ENCODE measurements around the gene CCDC24.

DNA sequence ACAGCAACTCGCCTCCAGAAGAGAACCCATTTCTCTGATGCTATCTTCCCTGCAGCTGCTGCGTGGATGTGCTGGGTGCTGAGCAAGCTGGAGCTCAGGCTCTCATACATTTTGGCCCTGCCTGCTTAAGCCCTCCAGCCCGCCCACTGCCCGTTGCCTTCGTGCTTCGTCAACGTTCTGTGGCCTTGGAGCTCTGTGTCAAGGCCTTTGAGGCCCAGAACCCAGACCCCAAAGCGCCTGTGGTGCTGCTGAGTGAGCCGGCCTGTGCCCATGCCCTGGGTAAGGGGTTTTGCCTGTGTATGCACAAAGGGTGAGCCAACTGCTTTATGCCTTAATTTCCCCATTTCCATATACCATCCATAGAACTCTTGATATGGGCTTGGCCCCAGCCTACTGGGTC lies 20.5 kb upstream of the CCDC24 start:
- no peak for TF ChIP-seq POLR2A (IDR thresholded peaks at IDR 0.05; ENCODE audit: low read depth, low read length)
- TF ChIP-seq, protein P1, sequence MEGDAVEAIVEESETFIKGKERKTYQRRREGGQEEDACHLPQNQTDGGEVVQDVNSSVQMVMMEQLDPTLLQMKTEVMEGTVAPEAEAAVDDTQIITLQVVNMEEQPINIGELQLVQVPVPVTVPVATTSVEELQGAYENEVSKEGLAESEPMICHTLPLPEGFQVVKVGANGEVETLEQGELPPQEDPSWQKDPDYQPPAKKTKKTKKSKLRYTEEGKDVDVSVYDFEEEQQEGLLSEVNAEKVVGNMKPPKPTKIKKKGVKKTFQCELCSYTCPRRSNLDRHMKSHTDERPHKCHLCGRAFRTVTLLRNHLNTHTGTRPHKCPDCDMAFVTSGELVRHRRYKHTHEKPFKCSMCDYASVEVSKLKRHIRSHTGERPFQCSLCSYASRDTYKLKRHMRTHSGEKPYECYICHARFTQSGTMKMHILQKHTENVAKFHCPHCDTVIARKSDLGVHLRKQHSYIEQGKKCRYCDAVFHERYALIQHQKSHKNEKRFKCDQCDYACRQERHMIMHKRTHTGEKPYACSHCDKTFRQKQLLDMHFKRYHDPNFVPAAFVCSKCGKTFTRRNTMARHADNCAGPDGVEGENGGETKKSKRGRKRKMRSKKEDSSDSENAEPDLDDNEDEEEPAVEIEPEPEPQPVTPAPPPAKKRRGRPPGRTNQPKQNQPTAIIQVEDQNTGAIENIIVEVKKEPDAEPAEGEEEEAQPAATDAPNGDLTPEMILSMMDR (IDR thresholded peaks at IDR 0.05; ENCODE audit: extremely low read depth in 1 of 2, insufficient read depth in 1 of 2, low read depth in 1 of 2, low read length in 2 of 2), result no peak
- TF ChIP-seq EZH2 (IDR thresholded peaks at IDR 0.05; ENCODE audit: borderline replicate concordance, low read depth, low read length, severe bottlenecking), result no peak
- TF ChIP-seq POLR2AphosphoS5 (IDR thresholded peaks at IDR 0.05; ENCODE audit: insufficient read depth, low read depth, low read length), result no peak
- no peak for TF ChIP-seq FOS (IDR thresholded peaks at IDR 0.05; ENCODE audit: borderline replicate concordance, insufficient read depth, low read length)
- no peak for TF ChIP-seq MYC (IDR thresholded peaks at IDR 0.05; ENCODE audit: low read depth, low read length)
- TF ChIP-seq, protein P2, sequence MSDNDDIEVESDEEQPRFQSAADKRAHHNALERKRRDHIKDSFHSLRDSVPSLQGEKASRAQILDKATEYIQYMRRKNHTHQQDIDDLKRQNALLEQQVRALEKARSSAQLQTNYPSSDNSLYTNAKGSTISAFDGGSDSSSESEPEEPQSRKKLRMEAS (IDR thresholded peaks at IDR 0.05; ENCODE audit: insufficient read depth, insufficient read length), result no peak

All from endothelial cell of umbilical vein (primary cell).